RWPE1 (cell line): ENCODE data around the gene TIMP4.

Source experiments
- CTCF ChIA-PET: fragments of 350-600 bp; sonication (Branson Sonifier 250); formaldehyde crosslinking; extraction: SDS; loops from one replicate; lab custom pipeline; 2021; lab: Yijun Ruan, JAX
- POLR2A ChIA-PET: fragments of 400-600 bp; formaldehyde crosslinking; extraction: SDS; loops from one replicate; lab custom pipeline; 2020; ENCODE audit warnings: antibody characterized with exemption; ENCODE audit not compliant: low non-redundant PET; lab: Yijun Ruan, JAX
- DNase-seq: peaks from one replicate; pipeline ENCODE4 v3.0.0; 2012; ENCODE audit warnings: low spot score
- H3K27ac ChIP-seq: fragments of 450-650 bp; 2 replicates; pipeline ENCODE4 v1.5.1; 2017
- CTCF ChIP-seq: fragments of 450-650 bp; conservative IDR thresholded peaks from 2 replicates; pipeline ENCODE4 v1.5.1; 2017; ENCODE audit warnings: low read depth, mild to moderate bottlenecking

TIMP4 gene

GRCh38 chr3:12138044-12138443, 20.7 kb downstream of the TIMP4 start:
- TF ChIP-seq CTCF = peak; percentile 57
- no peak overlapping the region for H3K27ac ChIP-seq
- DNase-seq = no peak
- POLR2A ChIA-PET = no interaction called here
- CTCF ChIA-PET = interaction anchor here (1.0 to 1.5 kb wide), 3 partner anchors 18 to 342 kb away, joined by 3 to 10 read pairs (median 3); no protein-coding TSS in a partner anchor

GRCh38 chr3:12136371-12136770, 22.3 kb downstream of the TIMP4 start:
- ChIA-PET CTCF (interaction anchor here (1.0 kb wide), 1 partner anchor 52 kb away, joined by 3 read pairs; no protein-coding TSS in a partner anchor), POLR2A (no interaction called here)
- DNase-seq = no peak
- no peak overlapping the region for H3K27ac ChIP-seq
- TF ChIP-seq CTCF = no peak

GRCh38 chr3:12135029-12135657, 23.6 kb downstream of the TIMP4 start:
- ChIA-PET POLR2A (no interaction called here), CTCF (interaction anchor here (0.5 to 1.7 kb wide), 11 partner anchors 10 to 696 kb away, joined by 3 to 24 read pairs (median 3); no protein-coding TSS in a partner anchor)
- DNase-seq = peak; percentile 55
- no peak overlapping the region for H3K27ac ChIP-seq
- TF ChIP-seq CTCF = peak; percentile 92

- ChIA-PET CTCF (no interaction called here), POLR2A (no interaction called here)
- no peak for DNase-seq
Measured at GRCh38 chr3:12132881-12133280, 25.8 kb downstream of the TIMP4 start.

GRCh38 chr3:12131351-12132090, 27.2 kb downstream of the TIMP4 start:
- DNase-seq = no peak
- CTCF ChIA-PET = no interaction called here
- POLR2A ChIA-PET = no interaction called here
- TF ChIP-seq CTCF = no peak
- H3K27ac ChIP-seq = no peak overlapping the region

More at GRCh38 chr3:12132881-12133280, 25.8 kb downstream of the TIMP4 start:
- H3K27ac ChIP-seq = no peak overlapping the region
- TF ChIP-seq CTCF = no peak

- no peak for DNase-seq
- no peak for TF ChIP-seq CTCF
- ChIA-PET CTCF (no interaction called here), POLR2A (no interaction called here)
- no peak overlapping the region for H3K27ac ChIP-seq
Measured at GRCh38 chr3:12127391-12127790, 31.3 kb downstream of the TIMP4 start.
